Measurements from ENCODE around the gene LRRC8D. TPM values are rescaled to one million over a fixed set of nuclear protein-coding genes. Genes with fewer than 3 reads are reported as not detected.

LRRC8D gene
- total RNA-seq, 1 donor from 2014 or later: 17.0 TPM

DNA sequence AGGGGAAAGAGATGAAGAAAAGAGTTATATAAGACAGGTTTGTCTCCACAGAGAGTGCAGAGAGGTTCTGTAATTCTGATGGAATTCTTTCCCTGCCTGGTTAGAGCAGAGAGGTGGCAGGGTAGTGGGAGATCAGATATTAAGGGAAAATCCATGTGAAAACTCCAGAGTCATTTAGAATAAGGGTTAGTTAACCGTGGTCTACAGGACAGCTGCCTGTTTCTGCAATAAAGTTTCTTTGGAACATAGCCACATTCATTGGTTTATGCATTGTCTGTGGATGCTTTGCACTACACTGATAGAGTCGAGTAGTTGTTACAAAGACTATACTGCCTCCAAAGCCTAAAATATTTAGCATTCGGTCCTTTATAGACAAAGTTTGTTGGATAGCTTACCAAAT is 55.6 kb downstream of the LRRC8D start:
- TF ChIP-seq, protein P1, sequence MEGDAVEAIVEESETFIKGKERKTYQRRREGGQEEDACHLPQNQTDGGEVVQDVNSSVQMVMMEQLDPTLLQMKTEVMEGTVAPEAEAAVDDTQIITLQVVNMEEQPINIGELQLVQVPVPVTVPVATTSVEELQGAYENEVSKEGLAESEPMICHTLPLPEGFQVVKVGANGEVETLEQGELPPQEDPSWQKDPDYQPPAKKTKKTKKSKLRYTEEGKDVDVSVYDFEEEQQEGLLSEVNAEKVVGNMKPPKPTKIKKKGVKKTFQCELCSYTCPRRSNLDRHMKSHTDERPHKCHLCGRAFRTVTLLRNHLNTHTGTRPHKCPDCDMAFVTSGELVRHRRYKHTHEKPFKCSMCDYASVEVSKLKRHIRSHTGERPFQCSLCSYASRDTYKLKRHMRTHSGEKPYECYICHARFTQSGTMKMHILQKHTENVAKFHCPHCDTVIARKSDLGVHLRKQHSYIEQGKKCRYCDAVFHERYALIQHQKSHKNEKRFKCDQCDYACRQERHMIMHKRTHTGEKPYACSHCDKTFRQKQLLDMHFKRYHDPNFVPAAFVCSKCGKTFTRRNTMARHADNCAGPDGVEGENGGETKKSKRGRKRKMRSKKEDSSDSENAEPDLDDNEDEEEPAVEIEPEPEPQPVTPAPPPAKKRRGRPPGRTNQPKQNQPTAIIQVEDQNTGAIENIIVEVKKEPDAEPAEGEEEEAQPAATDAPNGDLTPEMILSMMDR (IDR thresholded peaks at IDR 0.05): no peak
- intact Hi-C loops (cut with DNase I): no loop called here
- no peaks in the 10 kb centered on the region for H3K27me3 ChIP-seq
- no peaks in the 10 kb centered on the region for H3K9me3 ChIP-seq
- DNase-seq: no peak
- H3K27ac ChIP-seq: no peak overlapping the region
- no peaks in the 10 kb centered on the region for H3K36me3 ChIP-seq
- ATAC-seq: no peak
- H3K4me1 ChIP-seq: no peaks in the 10 kb centered on the region
- H3K4me3 ChIP-seq: no peak overlapping the region

DNA sequence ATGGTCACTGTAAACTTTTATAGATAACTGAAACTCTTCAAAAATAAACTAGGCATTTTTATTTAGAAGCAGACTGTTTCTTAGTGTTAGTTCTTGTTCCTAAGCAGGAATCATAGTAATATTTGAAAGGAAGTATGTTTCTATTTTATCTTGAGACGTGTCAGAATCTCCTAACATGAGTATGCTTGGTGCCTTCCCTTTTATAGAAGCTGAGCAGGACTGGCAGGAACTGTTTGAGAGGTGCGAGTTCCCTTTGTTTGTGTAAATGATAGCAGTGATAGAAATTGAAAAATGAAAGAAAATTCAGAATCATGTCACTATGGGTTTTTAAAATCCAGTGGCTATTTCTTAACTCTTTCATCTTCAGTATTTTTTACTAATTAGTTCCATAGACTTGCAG is 56.9 kb downstream of the LRRC8D start:
- ATAC-seq: no peak
- DNase-seq: no peak

DNA sequence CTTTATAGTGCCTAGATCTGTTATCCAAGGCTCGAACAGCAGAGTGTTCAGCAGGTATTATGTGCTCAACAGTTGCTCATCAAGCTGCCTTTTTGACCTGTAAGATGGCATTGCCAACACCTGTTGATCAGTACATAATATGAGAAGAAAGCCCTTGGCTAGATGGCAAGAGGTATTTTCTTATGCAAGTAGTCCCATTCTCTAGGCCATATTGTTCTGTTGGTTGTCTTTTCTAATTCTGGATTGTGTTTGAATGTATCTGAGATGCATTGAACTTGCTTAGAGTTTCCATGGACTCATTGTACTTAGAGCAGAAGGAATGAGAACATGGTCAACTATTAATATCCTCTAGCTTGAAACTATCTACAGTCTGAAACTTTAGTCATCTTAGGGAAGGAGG is 57.4 kb downstream of the LRRC8D start:
- no peaks in the 10 kb centered on the region for H3K4me1 ChIP-seq
- no peaks in the 10 kb centered on the region for H3K27me3 ChIP-seq
- no peak for ATAC-seq
- no peaks in the 10 kb centered on the region for H3K9me3 ChIP-seq
- H3K27ac ChIP-seq: no peak overlapping the region
- no peak for DNase-seq
- no peak overlapping the region for H3K4me3 ChIP-seq
- intact Hi-C loops (cut with DNase I): no loop called here
- TF ChIP-seq, protein P1 (IDR thresholded peaks at IDR 0.05): no peak
- no peaks in the 10 kb centered on the region for H3K36me3 ChIP-seq

More for the DNA sequence above, 56.9 kb downstream of the LRRC8D start:
- TF ChIP-seq, protein P1 (IDR thresholded peaks at IDR 0.05): no peak
- Histone ChIP-seq H3K9me3 (no peaks in the 10 kb centered on the region), H3K4me3 (no peak overlapping the region), H3K27ac (no peak overlapping the region), H3K27me3 (no peaks in the 10 kb centered on the region), H3K4me1 (no peaks in the 10 kb centered on the region), H3K36me3 (no peaks in the 10 kb centered on the region)
- intact Hi-C loops (cut with DNase I): no loop called here

DNA sequence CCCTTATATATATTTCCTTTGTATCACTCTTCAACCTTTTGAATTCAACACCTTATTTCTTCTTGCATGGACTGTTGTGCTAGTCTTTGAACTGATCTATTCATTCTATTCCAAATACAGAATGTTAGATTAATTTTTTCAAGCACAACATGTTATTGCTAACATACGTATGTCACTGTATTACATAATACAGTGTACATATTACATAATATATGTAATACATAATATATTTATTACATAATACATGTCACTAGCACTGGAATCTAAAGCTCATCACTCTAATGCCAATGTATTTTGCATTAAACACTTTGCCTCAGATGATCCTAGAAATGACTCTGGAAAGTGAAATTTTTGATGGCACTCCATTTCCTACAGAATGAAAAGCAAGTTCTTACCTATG is 59.8 kb downstream of the LRRC8D start:
- ATAC-seq (no peak), DNase-seq (no peak)
- no peak overlapping the region for H3K27ac ChIP-seq
- intact Hi-C loops (cut with DNase I): no loop called here
- no peaks in the 10 kb centered on the region for H3K27me3 ChIP-seq
- H3K4me1 ChIP-seq: no peaks in the 10 kb centered on the region
- no peak overlapping the region for H3K4me3 ChIP-seq
- TF ChIP-seq, protein P1 (IDR thresholded peaks at IDR 0.05): no peak
- H3K9me3 ChIP-seq: no peaks in the 10 kb centered on the region
- no peaks in the 10 kb centered on the region for H3K36me3 ChIP-seq

DNA sequence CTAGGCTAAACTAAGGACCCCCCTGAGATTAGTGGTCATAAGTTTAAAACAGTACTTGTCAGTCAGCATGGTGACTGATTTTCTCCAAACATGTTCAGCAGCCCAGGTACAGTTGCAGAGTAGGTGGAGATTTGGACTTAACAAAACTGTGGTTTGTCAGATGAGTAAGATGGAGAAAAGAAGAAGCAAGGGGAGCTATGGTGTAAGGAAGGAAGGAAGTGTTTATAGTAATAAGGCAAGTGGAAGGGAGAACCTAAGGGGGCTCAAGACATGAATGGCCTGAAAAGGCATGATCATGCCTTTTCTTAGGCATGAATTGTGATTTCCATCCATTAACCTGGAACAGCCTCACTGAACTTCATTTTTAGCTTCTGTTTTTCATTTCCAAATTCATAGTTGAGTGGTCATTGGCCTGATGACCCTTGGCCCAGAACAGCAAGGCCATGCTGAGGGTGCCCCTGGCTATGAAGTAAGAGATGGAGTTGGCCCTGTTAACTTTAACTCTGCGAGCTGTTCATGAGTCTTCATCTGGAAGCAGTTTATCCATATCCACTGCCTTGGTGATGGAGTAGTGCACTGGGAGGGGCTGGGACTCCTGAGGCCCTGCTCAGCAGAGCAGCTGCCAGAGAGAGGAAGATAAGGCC is 60.7 kb downstream of the LRRC8D start:
- Histone ChIP-seq H3K36me3 (no peaks in the 10 kb centered on the region), H3K4me1 (no peaks in the 10 kb centered on the region), H3K4me3 (no peak overlapping the region), H3K27ac (no peak overlapping the region), H3K27me3 (no peaks in the 10 kb centered on the region), H3K9me3 (no peaks in the 10 kb centered on the region)
- intact Hi-C loops (cut with DNase I): no loop called here
- no peak for ATAC-seq
- TF ChIP-seq, protein P1 (IDR thresholded peaks at IDR 0.05): no peak
- no peak for DNase-seq

Measured in upper lobe of right lung (tissue), 1 donor.